OCI-LY3 (cell line): Measurements from ENCODE around the gene SPEF2.

Experiments used
- EZH2phosphoT487 ChIP-seq: fragments of 200-600 bp; shearing (Covaris generic); IDR thresholded peaks from 2 replicates; pipeline ENCODE4 v1.6.1; 2018; ENCODE audit warnings: antibody characterized with exemption, mixed run types, low read depth
- TF ChIP-seq, protein P1 (sequence below): fragments of 200-600, 300-600 bp; sonication (generic); IDR thresholded peaks from 2 replicates; pipeline ENCODE4 v1.5.1; 2014; ENCODE audit warnings: antibody characterized with exemption, low read length, low read depth

DNA sequence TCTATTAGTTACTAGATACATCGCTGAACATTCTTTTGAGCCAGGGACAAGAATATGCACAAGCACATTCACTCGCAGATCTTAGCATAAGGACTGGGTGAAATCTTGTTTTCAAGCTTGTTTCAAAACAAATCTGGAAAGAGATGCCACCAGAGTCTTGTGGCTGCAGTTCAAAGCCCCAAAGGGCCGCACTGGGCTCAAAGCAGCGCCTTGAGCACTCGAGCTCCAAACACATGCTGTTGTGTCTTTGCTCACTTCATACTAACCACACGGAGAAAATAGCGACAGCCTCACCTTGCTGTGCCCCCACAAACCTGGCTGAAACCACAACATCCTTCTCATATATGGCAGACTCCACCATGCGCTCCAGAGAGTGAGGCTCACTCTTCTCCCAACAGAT is 204.8 kb downstream of the SPEF2 start:
- TF ChIP-seq, protein P1, sequence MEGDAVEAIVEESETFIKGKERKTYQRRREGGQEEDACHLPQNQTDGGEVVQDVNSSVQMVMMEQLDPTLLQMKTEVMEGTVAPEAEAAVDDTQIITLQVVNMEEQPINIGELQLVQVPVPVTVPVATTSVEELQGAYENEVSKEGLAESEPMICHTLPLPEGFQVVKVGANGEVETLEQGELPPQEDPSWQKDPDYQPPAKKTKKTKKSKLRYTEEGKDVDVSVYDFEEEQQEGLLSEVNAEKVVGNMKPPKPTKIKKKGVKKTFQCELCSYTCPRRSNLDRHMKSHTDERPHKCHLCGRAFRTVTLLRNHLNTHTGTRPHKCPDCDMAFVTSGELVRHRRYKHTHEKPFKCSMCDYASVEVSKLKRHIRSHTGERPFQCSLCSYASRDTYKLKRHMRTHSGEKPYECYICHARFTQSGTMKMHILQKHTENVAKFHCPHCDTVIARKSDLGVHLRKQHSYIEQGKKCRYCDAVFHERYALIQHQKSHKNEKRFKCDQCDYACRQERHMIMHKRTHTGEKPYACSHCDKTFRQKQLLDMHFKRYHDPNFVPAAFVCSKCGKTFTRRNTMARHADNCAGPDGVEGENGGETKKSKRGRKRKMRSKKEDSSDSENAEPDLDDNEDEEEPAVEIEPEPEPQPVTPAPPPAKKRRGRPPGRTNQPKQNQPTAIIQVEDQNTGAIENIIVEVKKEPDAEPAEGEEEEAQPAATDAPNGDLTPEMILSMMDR, result no peak
- TF ChIP-seq EZH2phosphoT487, result no peak
